Spleen (tissue), 11 donors: ENCODE measurements around the gene FRYL. TPM values are rescaled to one million over a fixed set of nuclear protein-coding genes. Genes with fewer than 3 reads are reported as not detected.
A peak's percentile ranks its signal among the peaks of the same experiment; 100 is the strongest.

Experiments used
- DNase-seq: peaks from one replicate; pipeline ENCODE4 v3.0.0-alpha.2; 2020
- H3K27ac ChIP-seq, 8 donors: fragments of 200-600 bp; sonication (generic) in 7 of 8; 1 replicate in 4 of 8; 2 replicates in 4 of 8; pipeline versions ENCODE4 v1.5.0 to v1.8.0; 2016 to 2021; ENCODE audit warnings: inconsistent platforms in 4 of 8, mild to moderate bottlenecking in 4 of 8, moderate library complexity in 1 of 8
- H3K27me3 ChIP-seq, 7 donors: fragments of 200-600 bp; sonication (generic) in 6 of 7; replicated peaks in 1 of 7; 1 replicate in 4 of 7; 2 replicates in 3 of 7; pipeline versions ENCODE4 v1.5.0 to v1.8.0; 2016 to 2021; ENCODE audit warnings: inconsistent platforms in 3 of 7, mild to moderate bottlenecking in 1 of 7
- H3K36me3 ChIP-seq, 6 donors: fragments of 200-600 bp; sonication (generic) in 5 of 6; 1 replicate in 4 of 6; 2 replicates in 2 of 6; pipeline versions ENCODE4 v1.5.0 to v1.8.0; 2016 to 2021; ENCODE audit warnings: inconsistent platforms in 2 of 6
- H3K4me1 ChIP-seq, 6 donors: fragments of 200-600 bp; sonication (generic) in 5 of 6; 1 replicate in 3 of 6; 2 replicates in 3 of 6; pipeline versions ENCODE4 v1.5.0 to v1.8.0; 2016 to 2021; ENCODE audit warnings: inconsistent platforms in 3 of 6
- H3K4me3 ChIP-seq, 8 donors: fragments of 200-600 bp; sonication (generic) in 7 of 8; 1 replicate in 4 of 8; 2 replicates in 4 of 8; pipeline versions ENCODE4 v1.5.0 to v1.8.0; 2016 to 2021; ENCODE audit warnings: inconsistent platforms in 4 of 8, mild to moderate bottlenecking in 4 of 8, moderate library complexity in 2 of 8
- H3K9me3 ChIP-seq, 8 donors: fragments of 200-600 bp; sonication (generic) in 7 of 8; 1 replicate in 4 of 8; 2 replicates in 4 of 8; pipeline versions ENCODE4 v1.5.0 to v1.8.0; 2016 to 2021; ENCODE audit warnings: inconsistent platforms in 4 of 8
- CTCF ChIP-seq, 11 experiments: fragments of 200-600 bp in 7 of 11; fragments of 450-650 bp in 4 of 11; sonication (generic) in 4 of 11; IDR thresholded peaks in 8 of 11; conservative IDR thresholded peaks in 3 of 11; 1 replicate in 7 of 11; 2 replicates in 4 of 11; pipeline versions ENCODE4 v1.4.0 to v1.8.0; 2016 to 2021; ENCODE audit warnings: antibody characterized with exemption in 11 of 11, inconsistent platforms in 4 of 11, mild to moderate bottlenecking in 1 of 11
- POLR2A ChIP-seq, 3 donors: fragments of 450-650 bp; IDR thresholded peaks; one replicate each; pipeline ENCODE4 v1.5.1; 2017; ENCODE audit warnings: antibody characterized with exemption in 3 of 3, mild to moderate bottlenecking in 1 of 3
- POLR2AphosphoS5 ChIP-seq, 3 donors: sonication (generic); formaldehyde crosslinking; IDR thresholded peaks; one replicate each; pipeline ENCODE4 v1.5.1; 2017; ENCODE audit warnings: antibody characterized with exemption in 3 of 3
- WGBS, 5 donors: extraction: QIAGEN DNeasy Blood & Tissue Kit in 3 of 5; methylation state at CpG; one replicate each; pipeline versions ENCODE4 v1.1.5 to v1.1.7; 2013 to 2018; 5-methylcytosine and 5-hydroxymethylcytosine counted together
- intact Hi-C: fragments of 100-400 bp; cut with DNase I; formaldehyde crosslinking; loops from one replicate; pipeline ENCODE4 v1.15.0; 2023; ENCODE audit warnings: low total_unique reads
- polyA plus RNA-seq, 3 donors: library from polyadenylated mRNA; stranded (reverse); fragments of 200-250 nt; gene quantifications; one replicate each; pipeline ENCODE4 v1.2.1, GENCODE V29; 2013
- total RNA-seq, 7 donors: library from RNA; depleted of rRNA in 3 of 7; stranded (reverse); fragments of >200 nt in 3 of 7; fragmentation: NEBNext Ultra II Directional in 4 of 7; extraction: Animal tissue kit (Norgen Biotek cat#: 25700) in 4 of 7; gene quantifications; one replicate each; pipeline versions ENCODE4 v1.1.0 to v1.2.1, GENCODE V29; 2016 to 2021
- donor health status: healthy with polysubstance abuse.
- donor health status: DM: no; HTN: no; CAD: no; lungs with moderate emphysema.
- donor health status: DM: no; HTN: no; CAD: no.
- donor health status: Bipolar disorder and iron deficiency.
- donor health status: healthy.
- donor health status: DM: no; HTN: no; CAD: no.
- donor health status: DM: yes; HTN: yes; CAD: no.

FRYL gene
- total and polyA plus RNA-seq, 10 donors = 14.2 to 118 (median 94.9) TPM

- H3K36me3 ChIP-seq = no peaks in the 10 kb centered on the region
- H3K9me3 ChIP-seq = no peaks in the 10 kb centered on the region
- peaks cover 0 to 24% (median 10%) of the 10 kb centered on the region in 6 donors for H3K4me1 ChIP-seq
- H3K4me3 ChIP-seq = peak overlapping the region in 1 of 8 donors; percentile 31
- H3K27me3 ChIP-seq = no peaks in the 10 kb centered on the region
- no peak for DNase-seq
- H3K27ac ChIP-seq = peak overlapping the region in 6 of 8 donors; percentile 22 to 65 (median 40)
- WGBS, 5 donors = 3 to 9% (median 5%) methylated on average over 2 of the region's 2 CpGs
- TF ChIP-seq POLR2A (IDR thresholded peaks at IDR 0.05) = no peak
- TF ChIP-seq POLR2AphosphoS5 (IDR thresholded peaks at IDR 0.05) = no peak
- TF ChIP-seq CTCF (IDR thresholded peaks at IDR 0.05 in 8 of 11, conservative IDR thresholded peaks at IDR 0.05 in 3 of 11) = no peak
- intact Hi-C loops = no loop called here
Observed at GRCh38 chr4:48815483-48815882, 35.4 kb upstream of the FRYL start.

DNA sequence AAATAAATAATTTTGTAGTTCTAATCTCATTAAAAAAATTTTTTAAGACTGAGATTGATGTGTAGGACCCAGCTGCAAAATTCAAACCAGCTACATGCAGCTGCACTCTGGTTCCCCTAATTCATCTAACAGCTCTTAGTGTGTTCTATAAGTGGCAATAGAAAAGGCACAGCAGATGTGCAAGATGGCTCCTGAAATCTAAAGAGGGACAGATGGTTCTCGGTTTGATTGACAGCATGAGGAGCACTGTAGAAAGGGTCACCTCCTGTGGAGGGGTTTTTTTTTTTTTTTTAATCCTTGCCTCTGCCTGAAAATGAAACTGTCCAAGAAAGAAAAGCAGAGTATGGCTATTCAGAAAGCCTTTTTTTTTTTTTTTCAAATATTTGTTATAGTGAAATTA, 33.9 kb upstream of the FRYL start:
- TF ChIP-seq POLR2A (IDR thresholded peaks at IDR 0.05) (no peak), CTCF (IDR thresholded peaks at IDR 0.05 in 8 of 11, conservative IDR thresholded peaks at IDR 0.05 in 3 of 11) (no peak), POLR2AphosphoS5 (IDR thresholded peaks at IDR 0.05) (no peak)
- Histone ChIP-seq H3K36me3 (no peaks in the 10 kb centered on the region), H3K4me1 (peaks cover 0 to 24% (median 10%) of the 10 kb centered on the region in 6 donors), H3K27me3 (no peaks in the 10 kb centered on the region), H3K27ac (no peak overlapping the region), H3K4me3 (no peak overlapping the region), H3K9me3 (no peaks in the 10 kb centered on the region)
- DNase-seq = no peak
- intact Hi-C loops = no loop called here
- WGBS, 5 donors = 54 to 76% (median 59%) methylated on average over 1 of the region's 1 CpG

- TF ChIP-seq CTCF (IDR thresholded peaks at IDR 0.05 in 8 of 11, conservative IDR thresholded peaks at IDR 0.05 in 3 of 11) (no peak), POLR2A (IDR thresholded peaks at IDR 0.05) (no peak), POLR2AphosphoS5 (IDR thresholded peaks at IDR 0.05) (no peak)
- no peak for DNase-seq
- no peaks in the 10 kb centered on the region for H3K36me3 ChIP-seq
- intact Hi-C loops = no loop called here
- H3K27ac ChIP-seq = peak overlapping the region in 6 of 8 donors; percentile 9 to 42 (median 30)
- no peaks in the 10 kb centered on the region for H3K9me3 ChIP-seq
- H3K4me1 ChIP-seq = peaks cover 0 to 24% (median 10%) of the 10 kb centered on the region in 6 donors
- H3K27me3 ChIP-seq = no peaks in the 10 kb centered on the region
- WGBS, 5 donors = 72 to 75% (median 74%) methylated on average over 6 of the region's 6 CpGs
- H3K4me3 ChIP-seq = no peak overlapping the region
Observed at GRCh38 chr4:48812866-48813265, 32.8 kb upstream of the FRYL start.

DNA sequence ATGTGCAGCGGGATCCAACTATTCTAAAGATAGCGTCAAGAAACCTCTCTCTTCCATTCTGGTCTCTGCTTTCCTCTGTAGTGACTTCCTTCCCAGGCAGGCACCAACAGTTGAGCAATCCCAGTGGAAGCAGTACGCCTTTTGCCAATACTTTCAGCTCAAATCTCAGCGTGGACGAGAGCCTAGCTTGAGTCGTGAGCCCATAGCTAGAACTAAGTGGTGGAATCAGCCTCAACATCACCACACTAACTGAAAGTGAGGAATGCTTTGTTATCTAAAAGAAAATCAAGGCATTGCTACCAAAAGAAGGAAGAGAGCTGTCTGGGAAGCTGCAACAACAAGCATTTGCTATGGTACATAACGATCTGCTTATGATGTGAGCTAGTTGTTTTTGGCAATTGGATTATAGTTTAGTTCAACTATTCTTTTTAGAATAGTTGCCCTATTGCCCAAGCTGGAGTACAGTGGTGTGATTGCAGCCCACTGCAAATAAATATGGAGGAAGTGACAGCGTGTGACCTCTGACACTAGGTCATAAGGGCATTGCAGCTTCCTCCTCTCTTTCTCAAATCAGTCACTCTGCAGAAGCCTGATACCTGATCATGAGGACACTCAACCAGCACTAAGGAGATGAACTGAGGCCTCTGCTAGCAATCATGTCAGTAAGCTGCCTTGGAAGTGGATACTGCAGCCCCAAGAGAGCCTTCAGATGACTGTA, 24.7 kb upstream of the FRYL start:
- Histone ChIP-seq H3K4me3 (no peak overlapping the region), H3K27me3 (no peaks in the 10 kb centered on the region), H3K9me3 (no peaks in the 10 kb centered on the region), H3K27ac (peak overlapping the region in 2 of 8 donors; percentile 6 to 31), H3K36me3 (no peaks in the 10 kb centered on the region), H3K4me1 (peaks cover 0 to 4% (median 0%) of the 10 kb centered on the region in 6 donors)
- TF ChIP-seq POLR2AphosphoS5 (IDR thresholded peaks at IDR 0.05) (no peak), CTCF (IDR thresholded peaks at IDR 0.05 in 8 of 11, conservative IDR thresholded peaks at IDR 0.05 in 3 of 11) (no peak), POLR2A (IDR thresholded peaks at IDR 0.05) (no peak)
- 85 to 93% (median 90%) methylated on average over 8 of the region's 8 CpGs for WGBS, 5 donors
- intact Hi-C loops = no loop called here
- no peak for DNase-seq
